ENCODE measurements around the gene ARHGEF3. TPM values are rescaled to one million over a fixed set of nuclear protein-coding genes. Genes with fewer than 3 reads are reported as not detected.

ARHGEF3 gene
- total RNA-seq, 4 donors from 2014 or later, result 3.1 to 11.6 (median 5.7) TPM

- Histone ChIP-seq H3K4me3 (no peak overlapping the region), H3K4me1 (peaks cover 22 to 27% of the 10 kb centered on the region in 2 donors)
- intact Hi-C loops (cut with DNase I; ENCODE audit: low total_unique reads), result no loop called here
These were observed 48.4 kb downstream of the ARHGEF3 start for GRCh38 chr3:56753206-56753820.

GRCh38 chr3:56751056-56751707 lies 50.6 kb downstream of the ARHGEF3 start:
- in situ Hi-C loops (cut with MboI; ENCODE audit: low sequenced_read_pairs in 4 of 4), result no loop called here
- no peak overlapping the region for H3K4me3 ChIP-seq
- no peak for ATAC-seq
- no peak for DNase-seq
- H3K36me3 ChIP-seq, result peaks cover 0 to 21% of the 10 kb centered on the region in 2 donors
- no peak overlapping the region for H3K27ac ChIP-seq
- no peak for TF ChIP-seq POLR2A (IDR thresholded peaks at IDR 0.05)
- no peak for TF ChIP-seq CTCF (IDR thresholded peaks at IDR 0.05 in 4 of 5, conservative IDR thresholded peaks at IDR 0.05 in 1 of 5)
- no peaks in the 10 kb centered on the region for H3K27me3 ChIP-seq
- peaks cover 13 to 17% of the 10 kb centered on the region in 2 donors for H3K4me1 ChIP-seq
- intact Hi-C loops (cut with DNase I; ENCODE audit: low total_unique reads), result no loop called here
- no peaks in the 10 kb centered on the region for H3K9me3 ChIP-seq

More at GRCh38 chr3:56753206-56753820, 48.4 kb downstream of the ARHGEF3 start:
- DNase-seq (no peak), ATAC-seq (no peak)
- in situ Hi-C loops (cut with MboI; ENCODE audit: low sequenced_read_pairs in 4 of 4), result no loop called here
- Histone ChIP-seq H3K36me3 (peaks cover 0 to 17% of the 10 kb centered on the region in 2 donors), H3K27ac (no peak overlapping the region), H3K9me3 (no peaks in the 10 kb centered on the region), H3K27me3 (no peaks in the 10 kb centered on the region)
- TF ChIP-seq POLR2A (IDR thresholded peaks at IDR 0.05), result no peak
- TF ChIP-seq CTCF (IDR thresholded peaks at IDR 0.05 in 4 of 5, conservative IDR thresholded peaks at IDR 0.05 in 1 of 5), result no peak

GRCh38 chr3:56748663-56749231 lies 53.0 kb downstream of the ARHGEF3 start:
- no peak for DNase-seq
- H3K36me3 ChIP-seq, result peaks cover 0 to 42% of the 10 kb centered on the region in 2 donors
- peak overlapping the region; percentile 12 to 36 (median 20) for H3K27ac ChIP-seq
- ATAC-seq, result peak; percentile 49 to 77
- TF ChIP-seq CTCF (IDR thresholded peaks at IDR 0.05 in 4 of 5, conservative IDR thresholded peaks at IDR 0.05 in 1 of 5) (no peak), POLR2A (IDR thresholded peaks at IDR 0.05) (no peak)
- H3K4me1 ChIP-seq, result no peaks in the 10 kb centered on the region
- in situ Hi-C loops (cut with MboI; ENCODE audit: low sequenced_read_pairs in 4 of 4), result no loop called here
- no peaks in the 10 kb centered on the region for H3K9me3 ChIP-seq
- intact Hi-C loops (cut with DNase I; ENCODE audit: low total_unique reads), result no loop called here
- no peaks in the 10 kb centered on the region for H3K27me3 ChIP-seq
- H3K4me3 ChIP-seq, result no peak overlapping the region

- no peak overlapping the region for H3K4me3 ChIP-seq
- H3K27ac ChIP-seq, result no peak overlapping the region
- intact Hi-C loops (cut with DNase I; ENCODE audit: low total_unique reads), result no loop called here
- in situ Hi-C loops (cut with MboI; ENCODE audit: low sequenced_read_pairs in 4 of 4), result no loop called here
- H3K4me1 ChIP-seq, result no peaks in the 10 kb centered on the region
- no peak for DNase-seq
- TF ChIP-seq CTCF (IDR thresholded peaks at IDR 0.05 in 4 of 5, conservative IDR thresholded peaks at IDR 0.05 in 1 of 5) (no peak), POLR2A (IDR thresholded peaks at IDR 0.05) (no peak)
- ATAC-seq, result no peak
- H3K9me3 ChIP-seq, result no peaks in the 10 kb centered on the region
- H3K27me3 ChIP-seq, result no peaks in the 10 kb centered on the region
- peaks cover 0 to 53% of the 10 kb centered on the region in 2 donors for H3K36me3 ChIP-seq
These were observed 54.6 kb downstream of the ARHGEF3 start for GRCh38 chr3:56747150-56747549.
